Lung (tissue), 12 donors: ENCODE measurements around the gene KIAA2012. TPM values are rescaled to one million over a fixed set of nuclear protein-coding genes. Genes with fewer than 3 reads are reported as not detected.

Source experiments
- ATAC-seq: fragments of 200-7000 bp; cut with Tn5 transposase; one replicate; pipeline ENCODE4 v1.9.1; 2020; ENCODE audit warnings: moderate number of reproducible peaks; ENCODE audit not compliant: insufficient read depth, low FRiP score
- DNase-seq, 3 donors: peaks; one replicate each; pipeline ENCODE4 v3.0.0-alpha.2; 2013 to 2017
- H3K27ac ChIP-seq, 2 donors: one replicate each; pipeline ENCODE4 v1.5.1; 2013; ENCODE audit warnings: mild to moderate bottlenecking in 2 of 2, moderate library complexity in 2 of 2, control low read depth in 1 of 2, inconsistent platforms in 1 of 2, low read depth in 1 of 2, low read length in 1 of 2
- H3K27me3 ChIP-seq, 3 donors: one replicate each; pipeline ENCODE4 v1.5.1; 2013; ENCODE audit warnings: low read length in 2 of 3; ENCODE audit not compliant: control insufficient read depth in 3 of 3, insufficient read depth in 3 of 3
- H3K36me3 ChIP-seq, 4 donors: one replicate each; pipeline ENCODE4 v1.5.1; 2013; ENCODE audit warnings: low read length in 4 of 4, mild to moderate bottlenecking in 1 of 4, moderate library complexity in 1 of 4; ENCODE audit not compliant: control insufficient read depth in 4 of 4, insufficient read depth in 4 of 4
- H3K4me1 ChIP-seq, 5 donors: one replicate each; pipeline ENCODE4 v1.5.1; 2013; ENCODE audit warnings: low read length in 5 of 5, mild to moderate bottlenecking in 2 of 5, moderate library complexity in 1 of 5; ENCODE audit not compliant: control insufficient read depth in 5 of 5, insufficient read depth in 5 of 5
- H3K4me3 ChIP-seq: one replicate; pipeline ENCODE4 v1.5.1; 2013; ENCODE audit warnings: mild to moderate bottlenecking, control low read depth, moderate library complexity
- H3K9ac ChIP-seq, 2 donors: one replicate each; pipeline ENCODE4 v1.5.1; 2013; ENCODE audit warnings: low read length in 2 of 2, control low read depth in 1 of 2; ENCODE audit not compliant: insufficient read depth in 1 of 2
- H3K9me3 ChIP-seq, 4 donors: one replicate each; pipeline ENCODE4 v1.5.1; 2013; ENCODE audit warnings: low read length in 3 of 4, mild to moderate bottlenecking in 1 of 4, moderate library complexity in 1 of 4; ENCODE audit not compliant: control insufficient read depth in 4 of 4, insufficient read depth in 3 of 4
- WGBS, 2 donors: extraction: QIAGEN DNeasy Blood & Tissue Kit; methylation state at CpG; one replicate each; pipeline ENCODE4 v1.1.7; 2013; 5-methylcytosine and 5-hydroxymethylcytosine counted together
- polyA plus RNA-seq, 2 donors: library from polyadenylated mRNA; stranded (reverse); fragments of 200-250 nt; gene quantifications; one replicate each; pipeline ENCODE4 v1.2.1, GENCODE V29; 2013
- total RNA-seq, 2 donors: library from RNA; depleted of rRNA in 1 of 2; stranded (reverse); fragments of >200 nt in 1 of 2; gene quantifications; one replicate each; pipeline ENCODE4 v1.2.1, GENCODE V29; 2014 to 2021
- TF ChIP-seq, protein P1 (sequence below): IDR thresholded peaks from 2 replicates; pipeline ENCODE4 v1.5.1; 2012; ENCODE audit warnings: mild to moderate bottlenecking; ENCODE audit errors: control extremely low read depth, extremely low read depth
- donor health status: control.
- donor health status: control.
- donor health status: Bipolar disorder and iron deficiency.
- donor health status: healthy.
- donor health status: DM: yes; HTN: yes; CAD: no.

KIAA2012 gene
- total and polyA plus RNA-seq, 4 donors, result 0.69 to 8.5 (median 3.6) TPM

DNA sequence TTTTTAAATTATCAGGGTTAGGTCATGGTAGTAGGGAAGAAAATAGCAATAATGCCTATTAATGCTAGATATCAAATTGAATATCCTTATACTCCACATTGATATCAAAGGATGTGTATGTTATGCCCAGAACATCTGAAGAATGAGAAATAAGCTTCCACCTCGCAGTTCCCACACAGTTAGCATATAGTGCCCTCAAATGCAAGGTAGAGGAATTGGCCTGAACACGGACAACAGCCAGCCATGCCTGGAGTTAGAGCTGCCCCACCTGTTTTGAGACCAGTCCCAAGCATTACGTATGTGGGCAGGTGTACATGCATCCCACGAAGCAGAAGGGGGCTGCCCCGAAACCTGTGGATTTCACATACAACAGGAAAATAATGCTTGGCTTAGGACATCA is 85.7 kb downstream of the KIAA2012 start:
- Histone ChIP-seq H3K27ac (no peak overlapping the region), H3K36me3 (no peaks in the 10 kb centered on the region), H3K9ac (no peak overlapping the region), H3K27me3 (no peaks in the 10 kb centered on the region), H3K9me3 (no peaks in the 10 kb centered on the region), H3K4me3 (no peak overlapping the region), H3K4me1 (peaks cover 0 to 6% (median 0%) of the 10 kb centered on the region in 5 donors)
- TF ChIP-seq, protein P1, sequence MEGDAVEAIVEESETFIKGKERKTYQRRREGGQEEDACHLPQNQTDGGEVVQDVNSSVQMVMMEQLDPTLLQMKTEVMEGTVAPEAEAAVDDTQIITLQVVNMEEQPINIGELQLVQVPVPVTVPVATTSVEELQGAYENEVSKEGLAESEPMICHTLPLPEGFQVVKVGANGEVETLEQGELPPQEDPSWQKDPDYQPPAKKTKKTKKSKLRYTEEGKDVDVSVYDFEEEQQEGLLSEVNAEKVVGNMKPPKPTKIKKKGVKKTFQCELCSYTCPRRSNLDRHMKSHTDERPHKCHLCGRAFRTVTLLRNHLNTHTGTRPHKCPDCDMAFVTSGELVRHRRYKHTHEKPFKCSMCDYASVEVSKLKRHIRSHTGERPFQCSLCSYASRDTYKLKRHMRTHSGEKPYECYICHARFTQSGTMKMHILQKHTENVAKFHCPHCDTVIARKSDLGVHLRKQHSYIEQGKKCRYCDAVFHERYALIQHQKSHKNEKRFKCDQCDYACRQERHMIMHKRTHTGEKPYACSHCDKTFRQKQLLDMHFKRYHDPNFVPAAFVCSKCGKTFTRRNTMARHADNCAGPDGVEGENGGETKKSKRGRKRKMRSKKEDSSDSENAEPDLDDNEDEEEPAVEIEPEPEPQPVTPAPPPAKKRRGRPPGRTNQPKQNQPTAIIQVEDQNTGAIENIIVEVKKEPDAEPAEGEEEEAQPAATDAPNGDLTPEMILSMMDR, result no peak
- WGBS, 2 donors, result 72 to 79% methylated on average over 5 of the region's 5 CpGs
- DNase-seq (peak in 2 of 3 donors; percentile 34 to 58), ATAC-seq (no peak)

DNA sequence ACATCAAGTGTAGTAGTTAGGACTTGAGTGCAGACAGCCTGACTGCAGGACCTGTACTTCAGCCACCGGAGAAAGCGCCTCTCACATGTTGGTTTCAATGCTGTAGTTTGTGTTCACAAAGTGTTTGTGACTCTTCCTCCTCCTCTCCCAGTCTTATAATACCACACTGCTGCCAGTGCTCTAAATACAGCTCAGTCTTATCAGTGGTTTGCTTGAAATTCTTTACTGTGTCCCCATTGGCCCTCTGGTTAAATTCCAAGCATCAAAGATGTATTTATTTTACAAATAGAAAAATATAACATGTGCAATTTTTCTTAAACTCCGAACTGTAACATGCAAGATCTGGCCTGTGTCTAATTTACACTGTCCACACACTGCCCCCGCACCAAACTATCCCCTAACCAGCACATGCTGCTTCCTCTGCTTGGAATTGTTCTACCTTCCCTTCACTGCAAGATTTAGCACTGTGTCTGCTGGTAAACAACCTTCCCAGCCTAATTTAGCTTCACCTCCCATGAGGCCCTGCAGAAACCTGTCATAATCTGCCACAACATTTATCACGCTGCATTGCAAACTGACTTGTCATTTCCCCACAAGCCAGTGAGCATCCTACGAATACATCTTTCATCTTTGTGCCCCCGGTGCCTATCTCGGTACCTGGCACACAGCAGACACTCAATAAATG is 88.2 kb downstream of the KIAA2012 start:
- H3K27ac ChIP-seq, result no peak overlapping the region

GRCh38 chr2:202164411-202164810 is 91.4 kb downstream of the KIAA2012 start:
- Histone ChIP-seq H3K4me1 (peaks cover 0 to 4% (median 0%) of the 10 kb centered on the region in 5 donors), H3K36me3 (no peaks in the 10 kb centered on the region), H3K9me3 (no peaks in the 10 kb centered on the region), H3K4me3 (no peak overlapping the region), H3K9ac (no peak overlapping the region), H3K27me3 (no peaks in the 10 kb centered on the region), H3K27ac (no peak overlapping the region)
- DNase-seq (no peak), ATAC-seq (no peak)
- TF ChIP-seq, protein P1, result no peak
- 81% methylated on average over 3 of the region's 3 CpGs for WGBS, 2 donors

More for the DNA sequence above, 88.2 kb downstream of the KIAA2012 start:
- WGBS, 2 donors, result 51 to 70% methylated on average over 8 of the region's 8 CpGs
- TF ChIP-seq, protein P1, result no peak
- no peaks in the 10 kb centered on the region for H3K9me3 ChIP-seq
- DNase-seq, result no peak
- no peak overlapping the region for H3K9ac ChIP-seq
- no peak overlapping the region for H3K4me3 ChIP-seq
- H3K36me3 ChIP-seq, result no peaks in the 10 kb centered on the region
- no peaks in the 10 kb centered on the region for H3K27me3 ChIP-seq
- ATAC-seq, result no peak
- H3K4me1 ChIP-seq, result peaks cover 0 to 4% (median 0%) of the 10 kb centered on the region in 5 donors
